ENCODE measurements around the gene AATF. TPM values are rescaled to one million over a fixed set of nuclear protein-coding genes. Genes with fewer than 3 reads are reported as not detected.

The AATF gene
- total and polyA plus RNA-seq, 12 donors, result 21.0 to 68.2 (median 41.1) TPM

DNA sequence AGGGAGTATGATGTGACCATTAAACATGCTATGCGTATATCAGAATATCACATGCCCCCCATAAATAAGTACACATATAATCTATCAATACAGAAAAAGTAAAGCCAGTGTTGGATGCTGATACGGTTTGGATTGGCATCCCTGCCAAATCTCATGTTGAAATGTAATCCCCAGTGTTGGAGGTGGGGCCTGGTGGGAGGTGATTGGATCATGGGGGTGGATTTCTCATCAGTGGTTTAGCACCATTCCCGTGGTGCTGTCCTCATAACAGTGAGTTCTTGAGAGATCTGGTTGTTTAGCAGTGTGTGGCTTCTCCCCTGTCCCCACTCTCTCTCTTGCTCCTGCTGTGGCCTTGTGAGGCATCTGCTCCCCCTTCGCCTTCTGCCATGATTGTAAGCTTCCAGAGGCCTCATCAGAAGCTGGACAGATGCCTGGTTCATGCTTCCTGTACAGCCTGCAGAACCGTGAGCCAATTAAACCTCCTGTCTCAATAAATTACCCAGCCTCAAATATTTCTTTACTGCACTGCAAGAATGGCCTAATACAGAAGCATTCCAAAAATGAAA, 88.9 kb downstream of the AATF start:
- Histone ChIP-seq H3K4me3 (no peak overlapping the region), H3K36me3 (replicated peaks in 1 of 2) (no peaks in the 10 kb centered on the region), H3K9me3 (replicated peaks in 1 of 3) (no peaks in the 10 kb centered on the region), H3K27ac (no peak overlapping the region), H3K27me3 (no peaks in the 10 kb centered on the region), H3K4me1 (replicated peaks in 1 of 2) (no peaks in the 10 kb centered on the region)
- WGBS, 4 donors, result 84 to 94% (median 91%) methylated on average over 5 of the region's 5 CpGs
- intact Hi-C loops (cut with DNase I), result no loop called here
- DNase-seq, result no peak
- TF ChIP-seq, protein P1, sequence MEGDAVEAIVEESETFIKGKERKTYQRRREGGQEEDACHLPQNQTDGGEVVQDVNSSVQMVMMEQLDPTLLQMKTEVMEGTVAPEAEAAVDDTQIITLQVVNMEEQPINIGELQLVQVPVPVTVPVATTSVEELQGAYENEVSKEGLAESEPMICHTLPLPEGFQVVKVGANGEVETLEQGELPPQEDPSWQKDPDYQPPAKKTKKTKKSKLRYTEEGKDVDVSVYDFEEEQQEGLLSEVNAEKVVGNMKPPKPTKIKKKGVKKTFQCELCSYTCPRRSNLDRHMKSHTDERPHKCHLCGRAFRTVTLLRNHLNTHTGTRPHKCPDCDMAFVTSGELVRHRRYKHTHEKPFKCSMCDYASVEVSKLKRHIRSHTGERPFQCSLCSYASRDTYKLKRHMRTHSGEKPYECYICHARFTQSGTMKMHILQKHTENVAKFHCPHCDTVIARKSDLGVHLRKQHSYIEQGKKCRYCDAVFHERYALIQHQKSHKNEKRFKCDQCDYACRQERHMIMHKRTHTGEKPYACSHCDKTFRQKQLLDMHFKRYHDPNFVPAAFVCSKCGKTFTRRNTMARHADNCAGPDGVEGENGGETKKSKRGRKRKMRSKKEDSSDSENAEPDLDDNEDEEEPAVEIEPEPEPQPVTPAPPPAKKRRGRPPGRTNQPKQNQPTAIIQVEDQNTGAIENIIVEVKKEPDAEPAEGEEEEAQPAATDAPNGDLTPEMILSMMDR (IDR thresholded peaks at IDR 0.05), result no peak
- no peak for TF ChIP-seq POLR2A (IDR thresholded peaks at IDR 0.05)

DNA sequence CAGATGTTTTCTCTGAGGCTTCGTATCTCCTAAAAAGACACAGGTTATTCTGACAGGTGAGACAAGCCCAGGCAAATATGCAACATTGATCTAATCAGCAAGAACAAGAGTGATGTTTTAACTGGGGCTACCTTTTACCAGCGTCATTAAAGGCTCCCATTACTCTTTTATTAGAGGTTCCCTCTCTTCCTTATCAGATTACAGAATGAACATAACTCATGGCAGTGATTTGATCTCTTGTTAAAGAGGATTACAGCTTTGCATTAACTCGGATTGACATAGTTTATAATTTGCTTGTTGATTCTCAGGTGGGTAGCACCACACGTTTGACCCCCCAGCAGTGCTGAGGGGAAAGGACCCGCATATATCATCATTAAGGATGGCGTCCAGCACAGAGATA, 90.5 kb downstream of the AATF start:
- H3K27me3 ChIP-seq, result no peaks in the 10 kb centered on the region
- H3K27ac ChIP-seq, result no peak overlapping the region
- no peaks in the 10 kb centered on the region for H3K36me3 ChIP-seq (replicated peaks in 1 of 2)
- H3K9me3 ChIP-seq (replicated peaks in 1 of 3), result no peaks in the 10 kb centered on the region
- DNase-seq, result no peak
- H3K4me1 ChIP-seq (replicated peaks in 1 of 2), result no peaks in the 10 kb centered on the region
- H3K4me3 ChIP-seq, result no peak overlapping the region
- intact Hi-C loops (cut with DNase I), result no loop called here
- TF ChIP-seq POLR2A (IDR thresholded peaks at IDR 0.05), result no peak
- TF ChIP-seq, protein P1 (IDR thresholded peaks at IDR 0.05), result no peak
- 79 to 85% (median 79%) methylated on average over 6 of the region's 6 CpGs for WGBS, 4 donors

DNA sequence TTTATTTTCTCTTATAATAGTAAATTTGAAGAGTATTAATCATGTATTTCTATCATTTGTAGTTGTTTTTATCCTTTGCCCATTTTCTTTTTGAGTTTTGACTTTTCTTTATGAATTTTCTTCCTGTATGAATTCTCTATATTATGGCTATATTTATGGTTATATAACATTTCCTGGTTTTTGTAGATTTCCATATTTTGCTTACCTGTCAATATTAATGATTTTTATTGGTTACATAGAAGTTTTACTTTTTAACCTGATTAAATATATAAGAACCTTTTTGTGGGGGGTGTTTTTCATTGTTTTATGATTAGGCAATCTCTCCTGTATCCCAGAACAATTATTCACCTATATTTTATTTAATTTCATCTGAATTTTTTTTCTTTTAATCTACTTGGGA, 93.2 kb downstream of the AATF start:
- H3K4me1 ChIP-seq (replicated peaks in 1 of 2), result no peaks in the 10 kb centered on the region
- no peak for DNase-seq
- no peaks in the 10 kb centered on the region for H3K27me3 ChIP-seq
- H3K4me3 ChIP-seq, result no peak overlapping the region
- H3K36me3 ChIP-seq (replicated peaks in 1 of 2), result no peaks in the 10 kb centered on the region
- no peak overlapping the region for H3K27ac ChIP-seq
- H3K9me3 ChIP-seq (replicated peaks in 1 of 3), result no peaks in the 10 kb centered on the region
- intact Hi-C loops (cut with DNase I), result loop anchor here in 1 of 2 donors (10.0 kb wide), 1 partner anchor 97 kb away; the partner anchor contains the start of gene AATF
- TF ChIP-seq, protein P1 (IDR thresholded peaks at IDR 0.05), result no peak
- no peak for TF ChIP-seq POLR2A (IDR thresholded peaks at IDR 0.05)

DNA sequence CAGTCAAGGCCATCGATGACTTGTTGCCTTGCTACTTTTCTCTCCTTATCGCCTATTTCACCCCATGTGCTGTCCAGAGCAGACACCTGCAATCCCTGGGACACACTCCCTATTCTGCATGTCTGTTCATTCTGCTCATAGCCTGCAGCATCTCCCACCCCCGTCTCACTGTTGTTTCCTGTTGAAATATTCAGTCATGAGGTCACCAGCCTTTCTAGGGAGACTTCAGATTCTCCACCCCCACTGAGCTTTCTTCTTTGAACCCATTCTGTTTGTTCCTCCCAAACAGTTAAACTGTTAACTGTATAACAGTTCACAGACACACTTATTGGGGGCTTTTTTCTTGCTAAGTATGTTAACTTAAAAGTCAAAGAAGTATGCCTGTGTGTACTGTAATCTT, 94.4 kb downstream of the AATF start:
- H3K9me3 ChIP-seq (replicated peaks in 1 of 3), result no peaks in the 10 kb centered on the region
- no peaks in the 10 kb centered on the region for H3K36me3 ChIP-seq (replicated peaks in 1 of 2)
- TF ChIP-seq POLR2A (IDR thresholded peaks at IDR 0.05), result no peak
- TF ChIP-seq, protein P1 (IDR thresholded peaks at IDR 0.05), result no peak
- no peak overlapping the region for H3K4me3 ChIP-seq
- H3K27me3 ChIP-seq, result no peaks in the 10 kb centered on the region
- DNase-seq, result no peak
- intact Hi-C loops (cut with DNase I), result loop anchor here in 1 of 2 donors (10.0 kb wide), 1 partner anchor 98 kb away; the partner anchor contains the start of gene AATF
- peaks cover 0 to 5% of the 10 kb centered on the region in 2 donors for H3K4me1 ChIP-seq (replicated peaks in 1 of 2)
- no peak overlapping the region for H3K27ac ChIP-seq
- 83 to 88% (median 86%) methylated on average over 3 of the region's 3 CpGs for WGBS, 4 donors

Data from adrenal gland (tissue), 12 donors.